GM19438 (cell line): ENCODE measurements around the gene RNF167.
A peak's percentile ranks its signal among the peaks of the same experiment; 100 is the strongest.

Experiments
- ATAC-seq: cut with Tn5 transposase; IDR thresholded peaks from one replicate; pipeline ENCODE4 v1.9.1; 2021; ENCODE audit warnings: low read depth; ENCODE audit not compliant: unreplicated experiment

RNF167 gene

GRCh38 chr17:4950075-4950745 lies 10.1 kb downstream of the RNF167 start:
- ATAC-seq = no peak

GRCh38 chr17:4950746-4951204 lies 10.7 kb downstream of the RNF167 start, which contains the start of gene ENO3:
TSS of gene ENO3 (plus strand) at chr17:4951119. CDS start at chr17:4951830, 711 bp downstream.
- ATAC-seq = no peak

- no peak for ATAC-seq
These were observed 11.4 kb downstream of the RNF167 start for GRCh38 chr17:4951486-4951885.

GRCh38 chr17:4953451-4953961 lies 13.4 kb downstream of the RNF167 start:
- no peak for ATAC-seq

GRCh38 chr17:4955091-4955490 lies 15.0 kb downstream of the RNF167 start:
- ATAC-seq = no peak

GRCh38 chr17:4956493-4957061 lies 16.5 kb downstream of the RNF167 start:
- ATAC-seq = no peak

- no peak for ATAC-seq
These were observed 18.0 kb downstream of the RNF167 start for GRCh38 chr17:4958102-4958501.

- ATAC-seq = no peak
These were observed 19.3 kb downstream of the RNF167 start for GRCh38 chr17:4959261-4959965.

GRCh38 chr17:4960279-4960922 lies 20.3 kb downstream of the RNF167 start:
- ATAC-seq = no peak

- ATAC-seq = no peak
These were observed 25.4 kb downstream of the RNF167 start for GRCh38 chr17:4965311-4965986.

GRCh38 chr17:4966844-4967538 lies 26.9 kb downstream of the RNF167 start:
- ATAC-seq = peak; percentile 82

- peak; percentile 60 for ATAC-seq
These were observed 27.7 kb downstream of the RNF167 start, which contains the start of gene SPAG7 for GRCh38 chr17:4967539-4968485. TSS of gene SPAG7 (minus strand) at chr17:4967817. CDS start at chr17:4967804, 13 bp downstream.

GRCh38 chr17:4968486-4969046 lies 28.5 kb downstream of the RNF167 start:
- no peak for ATAC-seq

- no peak for ATAC-seq
These were observed 29.0 kb downstream of the RNF167 start for GRCh38 chr17:4969047-4969550.

- ATAC-seq = no peak
These were observed 29.6 kb downstream of the RNF167 start for GRCh38 chr17:4969551-4970173.

GRCh38 chr17:4970273-4970672 lies 30.2 kb downstream of the RNF167 start:
- no peak for ATAC-seq

GRCh38 chr17:4971826-4972225 lies 31.8 kb downstream of the RNF167 start:
- no peak for ATAC-seq

GRCh38 chr17:4972322-4972721 lies 32.3 kb downstream of the RNF167 start:
- ATAC-seq = no peak
